Tracheal epithelial cell (primary cell): ENCODE data around the gene PPP1R14D. TPM values are rescaled to one million over a fixed set of nuclear protein-coding genes. Genes with fewer than 3 reads are reported as not detected.

Experiments
- total RNA-seq: library from RNA; depleted of rRNA; stranded (reverse); fragments of >200 nt; gene quantifications from 2 replicates; pipeline ENCODE4 v1.2.1, GENCODE V29; 2014

Gene PPP1R14D, protein sequence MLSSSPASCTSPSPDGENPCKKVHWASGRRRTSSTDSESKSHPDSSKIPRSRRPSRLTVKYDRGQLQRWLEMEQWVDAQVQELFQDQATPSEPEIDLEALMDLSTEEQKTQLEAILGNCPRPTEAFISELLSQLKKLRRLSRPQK
- not detected in 2 replicates for total RNA-seq

DNA sequence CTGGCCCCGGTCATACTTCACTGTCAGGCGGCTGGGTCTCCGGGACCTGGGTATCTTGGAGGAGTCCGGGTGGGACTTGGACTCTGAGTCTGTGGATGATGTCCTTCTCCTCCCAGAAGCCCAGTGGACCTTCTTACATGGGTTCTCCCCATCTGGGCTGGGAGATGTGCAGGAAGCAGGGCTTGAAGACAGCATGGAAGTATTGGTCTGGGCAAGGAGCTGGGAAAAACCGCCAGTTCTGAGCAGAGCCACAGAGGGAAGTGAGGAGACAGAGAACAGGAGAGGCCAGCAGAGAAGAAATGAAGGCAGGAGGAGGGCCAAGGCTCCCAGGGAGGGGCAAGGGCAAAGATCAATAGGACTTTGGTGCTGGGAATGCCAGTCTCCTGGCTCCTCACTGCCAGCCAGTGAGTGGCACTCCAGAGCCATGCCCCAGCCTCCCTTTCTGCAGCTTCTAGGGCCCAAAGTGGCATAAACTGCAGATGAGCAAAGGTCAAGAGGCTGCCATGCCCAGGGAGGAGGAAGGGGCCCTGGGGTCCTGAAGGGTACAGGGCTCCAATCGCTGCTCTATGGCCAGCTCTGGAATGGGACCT, at the start of gene PPP1R14D:
TSS of gene PPP1R14D (minus strand) at position 262 of the 590 bp plus-strand sequence. CDS start at position 195, 67 bp downstream.

DNA sequence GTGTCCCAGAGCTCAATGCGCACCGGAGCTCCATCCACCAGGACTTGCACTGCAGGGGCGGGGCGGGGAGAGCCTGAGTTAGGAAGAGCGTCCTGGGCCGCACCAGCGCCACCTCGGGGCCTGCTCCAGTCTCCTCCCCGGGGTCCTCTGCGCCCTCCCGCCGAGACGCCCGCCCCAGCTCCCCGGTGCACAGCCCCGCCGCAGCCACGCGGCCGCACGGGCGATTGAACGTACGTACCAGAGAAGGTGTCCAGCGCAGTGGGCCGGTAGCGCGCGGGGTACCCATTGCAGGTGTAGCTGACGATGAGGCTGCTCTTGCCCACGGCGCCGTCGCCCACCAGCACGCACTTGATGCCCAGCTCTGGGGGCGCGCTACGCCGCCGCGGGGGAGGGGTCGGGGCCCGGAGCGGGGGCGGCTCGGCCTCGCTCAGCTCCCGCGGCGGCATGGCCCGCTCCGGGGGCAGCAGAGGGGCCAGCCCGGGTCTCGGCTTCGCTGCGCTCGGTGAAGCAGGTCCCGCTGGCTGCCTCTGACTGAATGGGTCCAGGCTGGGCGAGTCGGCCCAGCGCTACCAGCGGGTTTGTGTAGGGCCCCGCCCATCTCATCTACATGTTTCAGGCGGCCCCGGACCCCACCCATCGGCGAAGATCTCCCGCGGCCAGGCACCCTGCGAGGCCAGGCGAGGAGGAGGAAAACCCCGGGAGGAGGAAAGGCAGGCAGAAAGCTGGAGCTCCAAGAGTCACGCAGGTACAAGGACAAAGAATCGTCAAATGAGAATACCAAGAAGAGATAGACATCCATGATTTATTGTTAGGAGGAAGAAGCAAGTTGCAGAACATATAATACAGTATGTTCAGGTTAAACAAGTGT, 45.4 kb upstream of the PPP1R14D start, which contains the start of gene RHOV:
TSS of gene RHOV (minus strand) at position 541 of the 868 bp plus-strand sequence. CDS start at position 446, 95 bp downstream.

GRCh38 chr15:40843885-40844695, 15.6 kb upstream of the PPP1R14D start, which contains the start of gene SPINT1:
Gene SPINT1 (plus strand): TSS chr15:40844048. CDS start chr15:40844555, 507 bp downstream.

DNA sequence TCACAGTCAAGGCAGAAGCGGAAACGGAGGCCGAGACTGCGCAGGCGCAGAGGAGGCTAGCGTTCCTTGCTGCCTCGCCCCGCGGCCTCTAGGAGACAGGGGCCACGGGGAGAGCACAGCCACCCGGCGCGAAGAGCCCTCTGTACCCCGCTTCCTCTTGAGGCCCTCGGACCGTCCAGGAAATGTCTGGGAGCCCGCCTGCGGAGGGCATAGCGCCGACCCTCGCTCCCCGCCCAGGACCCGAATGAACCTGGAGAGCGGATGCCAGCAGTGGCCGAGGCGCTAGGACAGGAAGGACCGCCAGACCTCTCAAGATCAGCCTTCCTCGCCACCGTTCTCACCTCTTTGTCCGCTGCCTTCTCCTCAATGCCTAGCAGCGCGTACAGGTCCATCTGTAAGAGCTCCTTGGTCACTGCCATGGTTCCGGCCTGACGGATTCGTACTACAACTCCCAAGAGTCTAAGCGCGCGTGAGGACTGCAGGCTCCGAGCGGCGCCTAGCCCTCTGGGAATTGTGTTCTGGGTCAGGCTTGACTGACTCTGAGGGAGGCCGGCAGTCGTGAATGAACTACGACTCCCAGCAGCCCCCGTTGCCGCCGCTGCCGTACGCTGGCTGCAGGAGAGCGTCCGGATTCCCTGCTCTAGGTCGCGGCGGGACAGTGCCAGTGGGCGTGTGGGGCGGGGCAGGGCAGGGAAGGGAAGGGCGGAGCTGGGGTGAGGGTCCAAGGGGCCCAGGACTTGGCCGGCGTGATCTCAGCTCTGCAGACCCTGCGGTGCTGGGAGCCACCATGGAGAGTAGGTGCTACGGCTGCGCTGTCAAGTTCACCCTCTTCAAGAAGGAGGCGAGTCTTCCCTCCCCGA, 21.2 kb downstream of the PPP1R14D start, which contains the start of the genes DNAJC17 and ZFYVE19:
TSS of gene DNAJC17 (minus strand) at position 446 of the 860 bp plus-strand sequence. CDS start at position 419, 27 bp downstream.
TSS of gene ZFYVE19 (plus strand) at position 62 of the 860 bp plus-strand sequence. CDS start at position 563, 501 bp downstream.

DNA sequence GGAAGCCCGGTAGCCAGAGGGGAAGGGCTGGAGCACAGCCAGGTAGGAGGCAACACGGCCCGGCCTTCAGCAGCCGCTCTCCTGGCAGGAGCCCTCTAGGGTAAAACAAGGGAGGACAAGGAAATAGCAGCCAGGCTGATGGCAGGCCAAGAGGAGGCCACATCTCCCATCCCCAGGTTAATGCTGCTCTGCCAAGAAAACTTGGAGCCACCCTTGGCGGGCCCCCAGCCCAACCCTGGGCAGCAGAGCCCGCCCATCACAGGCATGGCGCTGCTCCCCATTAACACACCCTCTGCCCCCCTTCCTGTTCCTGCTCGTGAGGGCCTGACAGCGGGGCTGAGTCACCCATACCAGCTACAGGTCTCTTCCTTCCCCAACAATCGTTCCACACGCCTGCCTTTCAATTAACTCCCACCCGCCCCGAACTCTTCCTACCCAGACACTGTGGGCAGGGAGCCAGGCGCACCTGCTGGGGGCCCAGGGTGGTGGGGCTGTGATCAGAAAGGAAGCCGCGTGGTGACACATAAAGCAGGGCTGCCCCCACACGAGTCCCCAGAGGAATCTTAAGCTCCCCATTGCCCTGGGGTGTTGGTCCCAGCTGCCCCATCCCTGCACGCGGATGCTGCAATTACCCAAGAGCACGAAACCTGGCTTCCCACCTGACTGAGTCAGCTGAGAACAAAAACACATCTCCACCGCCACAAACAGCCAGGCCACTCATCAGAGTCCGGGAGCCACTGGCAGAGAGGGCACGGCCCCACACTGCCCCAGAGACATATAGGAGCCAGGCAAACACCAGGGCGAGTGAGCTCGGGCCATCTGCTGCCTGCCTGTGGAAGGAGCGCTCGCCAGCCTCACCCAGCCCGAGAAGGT, 59.0 kb downstream of the PPP1R14D start, which contains the start of gene C15orf62:
TSS of gene C15orf62 (plus strand) at position 707 of the 873 bp plus-strand sequence. CDS start 516 bp downstream, outside the sequence.

Other genes with a start within 250 kb of the PPP1R14D start
- gene KNL1, start 234.5 kb downstream of the PPP1R14D start, total RNA-seq: 1.1 and 2.2 TPM in 2 replicates
- gene RAD51, start 133.5 kb downstream of the PPP1R14D start, total RNA-seq: 0.21 and 2.4 TPM in 2 replicates
- gene RMDN3, start 73.5 kb downstream of the PPP1R14D start, total RNA-seq: 14.5 and 14.7 TPM in 2 replicates
- gene GCHFR, start 64.6 kb downstream of the PPP1R14D start, total RNA-seq: 8.4 and 30.9 TPM in 2 replicates
- gene C15orf62, start 58.7 kb downstream of the PPP1R14D start, total RNA-seq: 0.85 and 1.2 TPM in 2 replicates
- gene ZFYVE19, start 21.6 kb downstream of the PPP1R14D start, total RNA-seq: 29.4 and 29.9 TPM in 2 replicates
- gene DNAJC17, start 21.2 kb downstream of the PPP1R14D start, total RNA-seq: 22.8 and 28.4 TPM in 2 replicates
- 258 and 274 TPM in 2 replicates for gene SPINT1, start 15.3 kb upstream of the PPP1R14D start, total RNA-seq
- gene RHOV, start 45.5 kb upstream of the PPP1R14D start, total RNA-seq: 11.7 and 17.8 TPM in 2 replicates
- 24.7 and 48.0 TPM in 2 replicates for gene VPS18, start 65.7 kb upstream of the PPP1R14D start, total RNA-seq
- under 0.01 TPM in 1 of 2 replicates, not detected in the other for gene DLL4, start 100.6 kb upstream of the PPP1R14D start, total RNA-seq
- gene CHAC1, start 124.8 kb upstream of the PPP1R14D start, total RNA-seq: 11.3 and 38.6 TPM in 2 replicates